Measurements from ENCODE around the gene RPS18.

RPS18 gene

GRCh38 chr6:33306356-33306755 is 34.5 kb downstream of the RPS18 start:
- no peak for DNase-seq (ENCODE audit: low read depth in 2 of 2)
- no peak for TF ChIP-seq CTCF (IDR thresholded peaks at IDR 0.05; ENCODE audit: low read depth, low read length)
- no peak overlapping the region for H3K4me3 ChIP-seq (replicated peaks in 1 of 2; ENCODE audit: low read depth in 2 of 2, low read length in 2 of 2)

- peak overlapping the region; percentile 84 to 89 for H3K4me3 ChIP-seq (replicated peaks in 1 of 2; ENCODE audit: low read depth in 2 of 2, low read length in 2 of 2)
- no peak for TF ChIP-seq CTCF (IDR thresholded peaks at IDR 0.05; ENCODE audit: low read depth, low read length)
- peak; percentile 69 to 78 for DNase-seq (ENCODE audit: low read depth in 2 of 2)
Observed at GRCh38 chr6:33312361-33313104, 40.7 kb downstream of the RPS18 start.

- TF ChIP-seq CTCF (IDR thresholded peaks at IDR 0.05; ENCODE audit: low read depth, low read length) = no peak
- peak; percentile 31 to 36 for DNase-seq (ENCODE audit: low read depth in 2 of 2)
- peak overlapping the region; percentile 84 to 89 for H3K4me3 ChIP-seq (replicated peaks in 1 of 2; ENCODE audit: low read depth in 2 of 2, low read length in 2 of 2)
Observed at GRCh38 chr6:33313105-33313708, 41.3 kb downstream of the RPS18 start.

DNA sequence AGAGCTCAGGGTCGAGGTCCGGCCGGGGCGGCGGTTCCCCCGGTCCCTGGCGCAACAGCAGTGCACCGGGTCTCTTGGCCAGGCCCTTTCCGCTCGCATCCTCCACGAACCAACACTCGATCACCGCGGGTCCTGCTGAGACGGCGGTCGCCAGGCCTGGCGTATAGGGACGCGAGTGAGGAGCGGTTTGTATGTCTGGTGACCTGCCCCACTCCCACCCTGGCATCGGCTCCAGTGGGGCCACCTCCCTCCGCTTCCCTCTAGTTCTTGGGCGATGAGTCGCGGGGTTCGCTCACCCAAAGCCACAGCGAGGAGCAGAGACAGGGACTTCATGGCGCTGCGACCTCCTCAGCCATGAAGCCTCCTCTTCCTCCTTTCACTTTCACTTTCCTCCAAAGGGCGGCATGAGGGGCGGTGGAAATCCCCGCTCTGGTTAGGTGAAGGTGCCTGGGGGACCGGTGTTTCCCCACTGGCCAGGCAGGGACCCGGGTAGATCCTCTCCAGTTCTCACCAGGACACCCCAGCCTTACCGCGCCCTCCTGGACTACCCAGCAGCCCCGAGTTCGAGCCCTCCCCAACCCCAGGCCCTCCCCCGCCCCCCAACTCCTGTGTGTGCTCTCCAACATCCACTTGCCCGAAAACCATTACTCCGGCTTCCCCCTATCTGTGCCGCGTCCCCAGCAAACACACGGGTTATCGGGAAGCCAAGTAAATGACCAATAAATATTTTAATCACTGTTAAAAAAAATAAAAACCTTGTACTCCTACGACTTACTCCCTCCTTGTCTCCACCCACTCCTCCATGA is 42.0 kb downstream of the RPS18 start, which contains the start of gene TAPBP:
TAPBP (minus strand) TSS at position 370 of the 806 bp plus-strand sequence; CDS start at position 333, 37 bp downstream.
- H3K4me3 ChIP-seq (replicated peaks in 1 of 2; ENCODE audit: low read depth in 2 of 2, low read length in 2 of 2) = peak within 1 kb of the TSS; percentile 84 to 89
- TF ChIP-seq CTCF (IDR thresholded peaks at IDR 0.05; ENCODE audit: low read depth, low read length) = no peak
- DNase-seq (ENCODE audit: low read depth in 2 of 2) = peak; percentile 61 to 72

GRCh38 chr6:33314515-33314942 is 42.7 kb downstream of the RPS18 start:
- peak; percentile 87 to 89 for DNase-seq (ENCODE audit: low read depth in 2 of 2)
- no peak for TF ChIP-seq CTCF (IDR thresholded peaks at IDR 0.05; ENCODE audit: low read depth, low read length)

GRCh38 chr6:33314943-33315792 is 43.3 kb downstream of the RPS18 start:
- DNase-seq (ENCODE audit: low read depth in 2 of 2) = peak; percentile 24 to 25
- TF ChIP-seq CTCF (IDR thresholded peaks at IDR 0.05; ENCODE audit: low read depth, low read length) = no peak
- H3K4me3 ChIP-seq (replicated peaks in 1 of 2; ENCODE audit: low read depth in 2 of 2, low read length in 2 of 2) = peak overlapping the region; percentile 84 to 89

More at GRCh38 chr6:33314515-33314942, 42.7 kb downstream of the RPS18 start:
- H3K4me3 ChIP-seq (replicated peaks in 1 of 2; ENCODE audit: low read depth in 2 of 2, low read length in 2 of 2) = peak overlapping the region; percentile 84 to 89

Measured in cardiac fibroblast (primary cell).